ENCODE data around the gene CTNNA2. TPM values are rescaled to one million over a fixed set of nuclear protein-coding genes. Genes with fewer than 3 reads are reported as not detected.

CTNNA2 gene
- total RNA-seq, 6 experiments from 2014 or later = 0.44 TPM; not detected in 5

GRCh38 chr2:80506563-80506962 is 993.7 kb downstream of the CTNNA2 start:
- Histone ChIP-seq H3K4me1 (no peaks in the 10 kb centered on the region), H3K9me3 (no peaks in the 10 kb centered on the region), H3K36me3 (no peaks in the 10 kb centered on the region), H3K27ac (no peak overlapping the region), H3K27me3 (no peaks in the 10 kb centered on the region), H3K4me3 (no peak overlapping the region)
- DNase-seq (no peak), ATAC-seq (no peak)
- WGBS (ENCODE audit: insufficient coverage, low coverage, low lambda C conversion rate, missing lambda C conversion rate) = 42% methylated on average over 1 of the region's 1 CpG
- intact Hi-C loops (cut with DNase I) = no loop called here
- TF ChIP-seq POLR2A (IDR thresholded peaks at IDR 0.05) (no peak), CTCF (IDR thresholded peaks at IDR 0.05) (no peak)

GRCh38 chr2:80510716-80511115 is 997.9 kb downstream of the CTNNA2 start:
- ATAC-seq (no peak), DNase-seq (no peak)
- no peaks in the 10 kb centered on the region for H3K4me1 ChIP-seq
- H3K4me3 ChIP-seq = no peak overlapping the region
- H3K9me3 ChIP-seq = no peaks in the 10 kb centered on the region
- TF ChIP-seq CTCF (IDR thresholded peaks at IDR 0.05) (no peak), POLR2A (IDR thresholded peaks at IDR 0.05) (no peak)
- H3K27me3 ChIP-seq = no peaks in the 10 kb centered on the region
- H3K36me3 ChIP-seq = no peaks in the 10 kb centered on the region
- 35% methylated on average over 3 of the region's 3 CpGs for WGBS (ENCODE audit: insufficient coverage, low coverage, low lambda C conversion rate, missing lambda C conversion rate)
- intact Hi-C loops (cut with DNase I) = no loop called here
- H3K27ac ChIP-seq = no peak overlapping the region

GRCh38 chr2:80515964-80516363 is 1003.1 kb downstream of the CTNNA2 start:
- Histone ChIP-seq H3K4me3 (no peak overlapping the region), H3K27ac (no peak overlapping the region), H3K4me1 (no peaks in the 10 kb centered on the region), H3K36me3 (no peaks in the 10 kb centered on the region), H3K27me3 (no peaks in the 10 kb centered on the region), H3K9me3 (no peaks in the 10 kb centered on the region)
- ATAC-seq = no peak
- no peak for DNase-seq
- intact Hi-C loops (cut with DNase I) = no loop called here
- TF ChIP-seq POLR2A (IDR thresholded peaks at IDR 0.05) (no peak), CTCF (IDR thresholded peaks at IDR 0.05) (no peak)
- 8% methylated on average over 1 of the region's 3 CpGs for WGBS (ENCODE audit: insufficient coverage, low coverage, low lambda C conversion rate, missing lambda C conversion rate)

- DNase-seq = no peak
- WGBS (ENCODE audit: insufficient coverage, low coverage, low lambda C conversion rate, missing lambda C conversion rate) = 15% methylated on average over 3 of the region's 3 CpGs
Measured at GRCh38 chr2:80517316-80517715, 1004.5 kb downstream of the CTNNA2 start.

More at GRCh38 chr2:80517316-80517715, 1004.5 kb downstream of the CTNNA2 start:
- no peak for ATAC-seq
- Histone ChIP-seq H3K27ac (no peak overlapping the region), H3K4me1 (no peaks in the 10 kb centered on the region), H3K27me3 (no peaks in the 10 kb centered on the region), H3K36me3 (no peaks in the 10 kb centered on the region), H3K9me3 (no peaks in the 10 kb centered on the region), H3K4me3 (no peak overlapping the region)
- TF ChIP-seq POLR2A (IDR thresholded peaks at IDR 0.05) (no peak), CTCF (IDR thresholded peaks at IDR 0.05) (no peak)
- intact Hi-C loops (cut with DNase I) = no loop called here

Measured in right lobe of liver (tissue), 6 donors.